IMR-90 (cell line): ENCODE measurements around the gene FOXP1. TPM values are rescaled to one million over a fixed set of nuclear protein-coding genes. Genes with fewer than 3 reads are reported as not detected.

Experiments
- ATAC-seq: fragments of 200-7000 bp; cut with Tn5 transposase; 2 replicates; pipeline ENCODE4 v1.9.1; 2020; ENCODE audit warnings: low read depth, mild to moderate bottlenecking, moderate library complexity
- BruUV-seq: library from RNA; stranded (reverse); fragments of 400-500 nt; replicated peaks from 2 replicates; lab custom pipeline; 2021; lab: Mats Ljungman, UMichigan
- CTCF ChIA-PET: fragments of 300-600 bp; formaldehyde crosslinking; extraction: SDS; loops from one replicate; lab custom pipeline; 2021; ENCODE audit warnings: antibody characterized with exemption; lab: Yijun Ruan, JAX
- POLR2A ChIA-PET: fragments of 300-600 bp; sonication (Branson Sonifier 250); formaldehyde crosslinking; loops from one replicate; lab custom pipeline; 2022; ENCODE audit warnings: antibody characterized with exemption; ENCODE audit not compliant: unreplicated experiment; lab: Charles Lee
- DNase-seq: peaks from one replicate; pipeline ENCODE4 v3.0.0; 2013
- H2AFZ ChIP-seq: replicated peaks from 2 replicates; pipeline ENCODE3; 2013; ENCODE audit warnings: low read length, mild to moderate bottlenecking; ENCODE audit not compliant: poor library complexity
- H2AK5ac ChIP-seq: 2 replicates; pipeline ENCODE4 v1.6.1; 2013; ENCODE audit warnings: low read depth, low read length, inconsistent platforms
- H2AK9ac ChIP-seq: replicated peaks from 2 replicates; pipeline ENCODE3; 2013; ENCODE audit warnings: mild to moderate bottlenecking, low read depth, low read length, moderate library complexity; ENCODE audit not compliant: poor library complexity
- H2BK120ac ChIP-seq: 2 replicates; pipeline ENCODE4 v1.6.1; 2013; ENCODE audit warnings: low read depth, low read length, inconsistent platforms
- H2BK15ac ChIP-seq: 3 replicates; pipeline ENCODE4 v1.6.1; 2013; ENCODE audit warnings: low read depth, low read length, inconsistent platforms
- H2BK20ac ChIP-seq: 2 replicates; pipeline ENCODE4 v1.6.1; 2013; ENCODE audit warnings: low read depth, mild to moderate bottlenecking, inconsistent platforms, low read length, moderate library complexity
- H2BK5ac ChIP-seq: 2 replicates; pipeline ENCODE4 v1.6.1; 2013; ENCODE audit warnings: mild to moderate bottlenecking, low read depth, low read length, inconsistent platforms; ENCODE audit not compliant: poor library complexity, severe bottlenecking
- H3K14ac ChIP-seq: replicated peaks from 2 replicates; pipeline ENCODE4 v1.6.1; 2013; ENCODE audit warnings: low read depth, low read length, inconsistent platforms
- H3K18ac ChIP-seq: 2 replicates; pipeline ENCODE4 v1.6.1; 2013; ENCODE audit warnings: low read depth, low read length, control low read depth
- H3K23ac ChIP-seq: 2 replicates; pipeline ENCODE4 v1.6.1; 2013; ENCODE audit warnings: low read depth, low read length, inconsistent platforms
- H3K27ac ChIP-seq: 2 replicates; pipeline ENCODE4 v1.5.1; 2013; ENCODE audit warnings: mild to moderate bottlenecking, control low read depth, low read length; ENCODE audit not compliant: insufficient read depth
- H3K27me3 ChIP-seq: 2 replicates; pipeline ENCODE4 v1.6.1; 2013; ENCODE audit warnings: low read length; ENCODE audit not compliant: control insufficient read depth, insufficient read depth
- H3K36me3 ChIP-seq: 2 replicates; pipeline ENCODE4 v1.6.1; 2013; ENCODE audit warnings: low read length, mixed read lengths; ENCODE audit not compliant: control insufficient read depth, insufficient read depth
- H3K4ac ChIP-seq: 2 replicates; pipeline ENCODE4 v1.6.1; 2013; ENCODE audit warnings: low read depth, low read length, inconsistent platforms
- H3K4me1 ChIP-seq: 2 replicates; pipeline ENCODE4 v1.6.1; 2013; ENCODE audit warnings: low read length, mixed read lengths; ENCODE audit not compliant: control insufficient read depth, insufficient read depth
- H3K4me2 ChIP-seq: 2 replicates; pipeline ENCODE4 v1.6.1; 2013; ENCODE audit warnings: low read depth, mild to moderate bottlenecking, control low read depth, low read length, moderate library complexity
- H3K4me3 ChIP-seq: 2 replicates; pipeline ENCODE4 v1.5.1; 2013; ENCODE audit warnings: low read depth, mild to moderate bottlenecking, control low read depth, low read length, moderate library complexity; ENCODE audit not compliant: insufficient read depth
- H3K56ac ChIP-seq: 2 replicates; pipeline ENCODE4 v1.6.1; 2013; ENCODE audit warnings: low read length, inconsistent platforms; ENCODE audit not compliant: insufficient read depth; ENCODE audit errors: extremely low read depth
- H3K79me1 ChIP-seq, 2 experiments: 2 replicates each; pipeline ENCODE4 v1.6.1; 2013; ENCODE audit warnings: low read length in 2 of 2, inconsistent platforms in 1 of 2, low read depth in 1 of 2
- H3K9ac ChIP-seq: 2 replicates; pipeline ENCODE4 v1.6.1; 2013; ENCODE audit warnings: low read depth, low read length, control low read depth
- H3K9me1 ChIP-seq: 2 replicates; pipeline ENCODE4 v1.6.1; 2013; ENCODE audit warnings: low read length, inconsistent platforms; ENCODE audit not compliant: insufficient read depth
- H3K9me3 ChIP-seq: 2 replicates; pipeline ENCODE4 v1.6.1; 2013; ENCODE audit warnings: low read length; ENCODE audit not compliant: control insufficient read depth, insufficient read depth
- H4K20me1 ChIP-seq: 2 replicates; pipeline ENCODE4 v1.6.1; 2013; ENCODE audit warnings: low read length, inconsistent platforms; ENCODE audit not compliant: insufficient read depth
- H4K5ac ChIP-seq: 2 replicates; pipeline ENCODE4 v1.6.1; 2013; ENCODE audit warnings: mild to moderate bottlenecking, low read depth, low read length, control low read depth
- H4K8ac ChIP-seq, 2 experiments: 2 replicates each; pipeline ENCODE4 v1.6.1; 2013; ENCODE audit warnings: low read depth in 2 of 2, low read length in 2 of 2, control low read depth in 1 of 2, inconsistent platforms in 1 of 2
- H4K91ac ChIP-seq: 2 replicates; pipeline ENCODE4 v1.6.1; 2013; ENCODE audit warnings: low read depth, low read length, inconsistent platforms; ENCODE audit not compliant: insufficient read depth
- CTCF ChIP-seq: conservative IDR thresholded peaks from 2 replicates; pipeline ENCODE4 v1.5.1; 2012; ENCODE audit warnings: mild to moderate bottlenecking, low read depth, low read length, improper control_type of control experiment
- SMC3 ChIP-seq: fragments of 150-350 bp; IDR thresholded peaks from 2 replicates; pipeline ENCODE4 v1.6.1; 2016; ENCODE audit warnings: low read depth, mild to moderate bottlenecking, antibody characterized with exemption, low read length, moderate library complexity
- dilution Hi-C: fragments of 300-500 bp; cut with HindIII; formaldehyde crosslinking; loops from one replicate; pipeline ENCODE4 v1.14.3; 2018; ENCODE audit warnings: low sequenced_read_pairs; ENCODE audit not compliant: unreplicated experiment
- in situ Hi-C: fragments of 300-500 bp; cut with MboI; formaldehyde crosslinking; loops from 3 replicates; pipeline ENCODE4 v1.14.3; 2019; ENCODE audit warnings: low sequenced_read_pairs, inconsistent platforms, mixed read lengths
- intact Hi-C: fragments of 100-400 bp; cut with micrococcal nuclease; formaldehyde crosslinking; loops from 2 replicates; pipeline ENCODE4 v1.10.0; 2022
- polyA plus RNA-seq, 3 experiments: library from polyadenylated mRNA; depleted of rRNA; stranded (reverse); fragments of >200 nt; gene quantifications; 2 replicates each; pipeline ENCODE4 v1.2.3, GENCODE V29; 2012; ENCODE audit warnings: low replicate concordance in 1 of 3
- total RNA-seq: library from RNA; depleted of rRNA; stranded (reverse); fragments of >200 nt; gene quantifications from 2 replicates; pipeline ENCODE4 v1.2.3, GENCODE V29; 2012

FOXP1 gene
- total and polyA plus RNA-seq, 2 of the 4 experiments (the other 2 are of a cell fraction): 37.0 to 132 TPM

GRCh38 chr3:71568207-71568606 lies 15.3 kb downstream of the FOXP1 start:
- Histone ChIP-seq H3K56ac (no peak overlapping the region), H3K4me3 (no peak overlapping the region), H2AK9ac (no peak overlapping the region), H4K20me1 (no peaks in the 10 kb centered on the region), H2AK5ac (no peak overlapping the region), H3K14ac (no peak overlapping the region), H2BK5ac (no peak overlapping the region), H3K9ac (no peak overlapping the region), H3K36me3 (peaks cover 7% of the 10 kb centered on the region; the same call in 1 of the 2 replicates), H3K9me1 (no peaks in the 10 kb centered on the region), H3K23ac (no peak overlapping the region), H3K4me2 (no peak overlapping the region), H3K27ac (no peak overlapping the region), H3K4me1 (no peaks in the 10 kb centered on the region), H2BK120ac (no peak overlapping the region), H2AFZ (no peak overlapping the region), H4K5ac (no peak overlapping the region), H3K4ac (no peak overlapping the region), H2BK15ac (no peak overlapping the region), H3K9me3 (no peaks in the 10 kb centered on the region), H4K91ac (no peak overlapping the region), H4K8ac (no peak overlapping the region), H3K79me1 (peaks cover 13 to 47% of the 10 kb centered on the region in 2 experiments), H3K27me3 (no peaks in the 10 kb centered on the region), H2BK20ac (no peak overlapping the region), H3K18ac (no peak overlapping the region)
- ChIA-PET CTCF (no interaction called here), POLR2A (no interaction called here)
- DNase-seq (no peak), ATAC-seq (no peak)
- no peak for TF ChIP-seq CTCF
- no peak for TF ChIP-seq SMC3
- in situ Hi-C loops: no loop called here
- intact Hi-C loops: no loop called here
- dilution Hi-C loops: no loop called here
- no TSS peak for BruUV-seq
